ENCODE measurements around the gene TGIF1. TPM values are rescaled to one million over a fixed set of nuclear protein-coding genes. Genes with fewer than 3 reads are reported as not detected.
A peak's percentile ranks its signal among the peaks of the same experiment; 100 is the strongest.

TGIF1 gene
- total and polyA plus RNA-seq, 9 of the 15 experiments (the other 6 are each of a cell fraction or from before 2014, with no cell fraction given) = 16.1 to 77.7 (median 44.6) TPM

DNA sequence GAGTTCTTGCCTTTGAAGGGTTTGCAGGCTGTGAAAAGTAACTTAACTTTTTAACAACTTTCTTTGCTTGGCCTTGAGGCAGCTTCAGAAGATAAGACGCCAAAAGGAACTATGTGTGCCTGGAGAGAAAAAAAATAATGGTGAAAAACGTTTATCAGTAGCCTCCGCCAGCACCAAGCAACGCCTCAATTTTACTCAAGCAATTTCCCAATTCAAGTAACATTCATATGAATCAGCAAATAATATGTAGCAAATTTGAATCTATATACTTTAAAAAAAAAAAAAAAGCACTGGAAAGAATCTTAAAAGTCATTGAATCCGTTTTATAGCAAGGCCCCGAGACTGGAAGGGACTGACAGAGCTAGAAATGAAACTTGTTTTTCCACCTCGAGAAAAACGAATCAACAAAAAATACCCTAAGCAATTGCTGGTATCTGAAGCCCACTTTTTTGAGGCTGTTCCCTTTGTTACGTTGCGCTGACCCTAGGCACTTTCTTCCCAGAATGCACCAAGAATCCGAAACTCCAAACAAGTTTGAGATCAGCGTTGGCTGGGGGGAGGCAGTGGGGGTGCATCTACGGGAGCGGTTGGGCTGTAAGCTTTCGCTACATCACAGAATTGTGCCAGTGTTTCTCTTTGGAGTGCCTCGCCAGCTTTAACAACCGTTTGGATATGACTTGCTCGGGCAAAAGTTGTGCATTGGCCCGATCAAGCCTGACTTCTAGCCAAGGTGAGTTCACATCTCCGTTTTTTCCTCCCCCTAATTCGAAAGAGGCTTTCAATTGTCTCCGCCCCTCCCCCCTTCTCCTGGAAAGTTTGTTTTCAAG lies 2.7 kb upstream of the TGIF1 start (continued):
- TF ChIP-seq ZNF134 (CRISPR knock-in tag; conservative IDR thresholded peaks at IDR 0.05) (0 out of 2 replicates have a peak, but pooled peaks have one; percentile 34), KDM5B (IDR thresholded peaks at IDR 0.05; ENCODE audit: insufficient replicate concordance, low read depth, low read length) (peak; percentile 51), MAFK (IDR thresholded peaks at IDR 0.05; ENCODE audit: low read length) (peak; percentile 43; the same call in 1 of the 2 replicates), KAT8 (IDR thresholded peaks at IDR 0.05; ENCODE audit: low read depth) (no peak), ZNF143 (CRISPR knock-in tag; IDR thresholded peaks at IDR 0.05) (peak; percentile 72), TBL1XR1 (IDR thresholded peaks at IDR 0.05; ENCODE audit: low read length in 2 of 2) (peak in 1 of 2 experiments; percentile 18; a peak in 1 of 4 replicates), GABPB2 (CRISPR knock-in tag; conservative IDR thresholded peaks at IDR 0.05) (peak; percentile 77), SMARCB1 (IDR thresholded peaks at IDR 0.05; ENCODE audit: insufficient read length, low read depth) (no peak), KDM1A (IDR thresholded peaks at IDR 0.05) (no peak), BRD4 (IDR thresholded peaks at IDR 0.05) (peak; percentile 80), FOSL1 (tag; conservative IDR thresholded peaks at IDR 0.05) (no peak), ZNF239 (CRISPR knock-in tag; IDR thresholded peaks at IDR 0.05) (0 out of 2 replicates have a peak, but pooled peaks have one; percentile 25), NR1H2 (CRISPR knock-in tag; IDR thresholded peaks at IDR 0.05) (peak; percentile 76; the same call in 1 of the 2 replicates), ZNF384 (IDR thresholded peaks at IDR 0.05; ENCODE audit: low read depth, low read length) (0 out of 2 replicates have a peak, but pooled peaks have one; percentile 0), ZNF830 (CRISPR knock-in tag; IDR thresholded peaks at IDR 0.05) (peak; percentile 95; the same call in 1 of the 2 replicates), NFE2 (IDR thresholded peaks at IDR 0.05; ENCODE audit: low read depth) (peak; percentile 48; the same call in 1 of the 2 replicates), ZNF512 (tag; IDR thresholded peaks at IDR 0.05) (peak; percentile 51; the same call in 1 of the 2 replicates), ZFP1 (CRISPR knock-in tag; IDR thresholded peaks at IDR 0.05) (no peak)
- TF ChIP-seq, protein P1, sequence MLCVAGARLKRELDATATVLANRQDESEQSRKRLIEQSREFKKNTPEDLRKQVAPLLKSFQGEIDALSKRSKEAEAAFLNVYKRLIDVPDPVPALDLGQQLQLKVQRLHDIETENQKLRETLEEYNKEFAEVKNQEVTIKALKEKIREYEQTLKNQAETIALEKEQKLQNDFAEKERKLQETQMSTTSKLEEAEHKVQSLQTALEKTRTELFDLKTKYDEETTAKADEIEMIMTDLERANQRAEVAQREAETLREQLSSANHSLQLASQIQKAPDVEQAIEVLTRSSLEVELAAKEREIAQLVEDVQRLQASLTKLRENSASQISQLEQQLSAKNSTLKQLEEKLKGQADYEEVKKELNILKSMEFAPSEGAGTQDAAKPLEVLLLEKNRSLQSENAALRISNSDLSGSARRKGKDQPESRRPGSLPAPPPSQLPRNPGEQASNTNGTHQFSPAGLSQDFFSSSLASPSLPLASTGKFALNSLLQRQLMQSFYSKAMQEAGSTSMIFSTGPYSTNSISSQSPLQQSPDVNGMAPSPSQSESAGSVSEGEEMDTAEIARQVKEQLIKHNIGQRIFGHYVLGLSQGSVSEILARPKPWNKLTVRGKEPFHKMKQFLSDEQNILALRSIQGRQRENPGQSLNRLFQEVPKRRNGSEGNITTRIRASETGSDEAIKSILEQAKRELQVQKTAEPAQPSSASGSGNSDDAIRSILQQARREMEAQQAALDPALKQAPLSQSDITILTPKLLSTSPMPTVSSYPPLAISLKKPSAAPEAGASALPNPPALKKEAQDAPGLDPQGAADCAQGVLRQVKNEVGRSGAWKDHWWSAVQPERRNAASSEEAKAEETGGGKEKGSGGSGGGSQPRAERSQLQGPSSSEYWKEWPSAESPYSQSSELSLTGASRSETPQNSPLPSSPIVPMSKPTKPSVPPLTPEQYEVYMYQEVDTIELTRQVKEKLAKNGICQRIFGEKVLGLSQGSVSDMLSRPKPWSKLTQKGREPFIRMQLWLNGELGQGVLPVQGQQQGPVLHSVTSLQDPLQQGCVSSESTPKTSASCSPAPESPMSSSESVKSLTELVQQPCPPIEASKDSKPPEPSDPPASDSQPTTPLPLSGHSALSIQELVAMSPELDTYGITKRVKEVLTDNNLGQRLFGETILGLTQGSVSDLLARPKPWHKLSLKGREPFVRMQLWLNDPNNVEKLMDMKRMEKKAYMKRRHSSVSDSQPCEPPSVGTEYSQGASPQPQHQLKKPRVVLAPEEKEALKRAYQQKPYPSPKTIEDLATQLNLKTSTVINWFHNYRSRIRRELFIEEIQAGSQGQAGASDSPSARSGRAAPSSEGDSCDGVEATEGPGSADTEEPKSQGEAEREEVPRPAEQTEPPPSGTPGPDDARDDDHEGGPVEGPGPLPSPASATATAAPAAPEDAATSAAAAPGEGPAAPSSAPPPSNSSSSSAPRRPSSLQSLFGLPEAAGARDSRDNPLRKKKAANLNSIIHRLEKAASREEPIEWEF (CRISPR knock-in tag; IDR thresholded peaks at IDR 0.05) = peak; percentile 70; the same call in 1 of the 2 replicates
- TF ChIP-seq, protein P2, sequence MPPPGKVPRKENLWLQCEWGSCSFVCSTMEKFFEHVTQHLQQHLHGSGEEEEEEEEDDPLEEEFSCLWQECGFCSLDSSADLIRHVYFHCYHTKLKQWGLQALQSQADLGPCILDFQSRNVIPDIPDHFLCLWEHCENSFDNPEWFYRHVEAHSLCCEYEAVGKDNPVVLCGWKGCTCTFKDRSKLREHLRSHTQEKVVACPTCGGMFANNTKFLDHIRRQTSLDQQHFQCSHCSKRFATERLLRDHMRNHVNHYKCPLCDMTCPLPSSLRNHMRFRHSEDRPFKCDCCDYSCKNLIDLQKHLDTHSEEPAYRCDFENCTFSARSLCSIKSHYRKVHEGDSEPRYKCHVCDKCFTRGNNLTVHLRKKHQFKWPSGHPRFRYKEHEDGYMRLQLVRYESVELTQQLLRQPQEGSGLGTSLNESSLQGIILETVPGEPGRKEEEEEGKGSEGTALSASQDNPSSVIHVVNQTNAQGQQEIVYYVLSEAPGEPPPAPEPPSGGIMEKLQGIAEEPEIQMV (tag; conservative IDR thresholded peaks at IDR 0.05; ENCODE audit: low read depth) = peak; percentile 24; the same call in 1 of the 2 replicates

Measured in K562 (cell line).